ENCODE measurements around the gene GAS7.

GRCh38 chr17:10072086-10072485 is 126.3 kb downstream of the GAS7 start:
- TF ChIP-seq, protein P1, sequence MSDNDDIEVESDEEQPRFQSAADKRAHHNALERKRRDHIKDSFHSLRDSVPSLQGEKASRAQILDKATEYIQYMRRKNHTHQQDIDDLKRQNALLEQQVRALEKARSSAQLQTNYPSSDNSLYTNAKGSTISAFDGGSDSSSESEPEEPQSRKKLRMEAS (IDR thresholded peaks at IDR 0.05) = no peak
- TF ChIP-seq ZNF274 (IDR thresholded peaks at IDR 0.05; ENCODE audit: low read depth, low read length) (no peak), EZH2phosphoT487 (IDR thresholded peaks at IDR 0.05; ENCODE audit: borderline replicate concordance) (no peak), SIN3A (IDR thresholded peaks at IDR 0.05; ENCODE audit: low read depth) (no peak), POLR2A (IDR thresholded peaks at IDR 0.05; ENCODE audit: borderline replicate concordance, extremely low read depth, insufficient read depth, insufficient read length) (no peak)

All from HCT116 (cell line).